Activated naive CD4-positive, alpha-beta T cell treated with anti-CD3 and anti-CD28 coated beads, Interleukin-2, amount 50 U/mL, for 24 hours (primary cell): ENCODE data around the gene DNAAF3.
A peak's percentile ranks its signal among the peaks of the same experiment; 100 is the strongest.

Experiments
- H3K27ac Mint-ChIP-seq: one replicate; pipeline ENCODE4 v1.8.0; 2021; ENCODE audit warnings: mild to moderate bottlenecking, mixed read lengths
- H3K27me3 Mint-ChIP-seq: one replicate; pipeline ENCODE4 v1.8.0; 2021; ENCODE audit warnings: mixed read lengths
- H3K36me3 Mint-ChIP-seq: one replicate; pipeline ENCODE4 v1.8.0; 2021; ENCODE audit warnings: mixed read lengths
- H3K4me1 Mint-ChIP-seq: one replicate; pipeline ENCODE4 v1.8.0; 2021; ENCODE audit warnings: mixed read lengths
- H3K4me3 Mint-ChIP-seq: one replicate; pipeline ENCODE4 v1.8.0; 2021; ENCODE audit warnings: mild to moderate bottlenecking, mixed read lengths
- H3K9me3 Mint-ChIP-seq: one replicate; pipeline ENCODE4 v1.8.0; 2021; ENCODE audit warnings: mixed read lengths

Gene DNAAF3

DNA sequence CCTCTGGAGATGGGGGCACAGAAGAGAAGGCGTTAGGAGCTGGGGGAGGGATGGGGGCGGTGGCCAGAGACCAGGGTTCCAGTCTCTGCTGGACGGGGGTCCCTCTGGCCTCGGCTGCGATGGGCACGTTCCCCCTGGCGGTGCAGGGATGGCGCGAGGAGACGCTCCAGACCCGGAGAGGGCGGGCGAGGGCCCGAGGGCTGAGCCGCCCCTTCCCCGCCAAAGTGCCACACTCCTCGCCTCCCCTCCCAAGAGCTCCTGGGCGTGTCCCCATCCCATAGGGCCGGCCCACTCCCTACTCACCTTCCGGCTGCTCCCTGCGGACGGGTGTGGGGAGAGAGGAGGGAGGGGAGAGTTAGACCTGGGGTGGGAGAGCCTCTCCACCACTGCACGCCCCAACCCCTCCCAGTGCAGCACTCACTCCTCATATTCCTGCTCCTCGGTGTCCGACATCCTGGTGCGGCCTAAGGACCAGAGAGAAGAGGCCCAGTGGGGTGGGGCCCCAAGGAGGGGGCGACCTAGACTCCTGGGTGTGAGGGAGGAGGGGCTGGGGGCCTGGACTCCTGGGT lies 19.6 kb downstream of the DNAAF3 start:
- H3K9me3 Mint-ChIP-seq, result no peaks in the 10 kb centered on the region
- peaks cover 10% of the 10 kb centered on the region for H3K4me1 Mint-ChIP-seq
- no peaks in the 10 kb centered on the region for H3K36me3 Mint-ChIP-seq
- H3K4me3 Mint-ChIP-seq, result no peak overlapping the region
- peaks cover 42% of the 10 kb centered on the region for H3K27me3 Mint-ChIP-seq
- H3K27ac Mint-ChIP-seq, result no peak overlapping the region

DNA sequence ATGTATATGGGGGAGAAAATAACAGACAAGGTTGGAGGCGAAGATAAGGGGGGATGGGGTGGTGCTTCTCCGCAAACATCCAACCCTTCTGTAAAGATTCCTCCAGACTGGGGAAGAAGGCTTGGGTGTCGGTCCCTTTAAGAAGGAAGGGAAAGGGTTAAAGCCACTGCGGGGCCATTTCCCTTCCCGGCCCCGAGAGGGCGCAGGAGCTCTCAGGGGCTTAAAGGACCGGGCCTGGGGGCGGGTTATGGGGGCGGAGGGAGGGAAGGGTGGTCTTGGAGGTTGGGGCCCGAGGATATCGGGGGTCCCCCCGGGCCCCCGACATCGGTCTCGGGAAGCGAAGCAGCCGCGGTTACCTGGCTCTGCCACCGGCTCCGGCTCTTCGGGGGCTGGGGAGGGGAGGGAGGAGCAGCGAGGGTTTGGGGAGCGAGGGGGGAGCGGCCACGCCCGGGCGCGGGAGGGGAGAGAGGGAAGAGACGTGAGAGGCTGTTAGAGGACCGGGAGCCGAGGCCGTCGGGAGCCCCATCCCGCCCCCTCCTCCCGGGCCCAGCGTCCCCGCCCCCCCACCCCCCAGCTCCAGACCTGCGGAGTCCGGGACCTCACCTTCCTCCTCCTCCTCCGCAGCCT lies 20.2 kb downstream of the DNAAF3 start:
- Mint-ChIP-seq H3K27ac (no peak overlapping the region), H3K4me1 (peaks cover 5% of the 10 kb centered on the region), H3K9me3 (no peaks in the 10 kb centered on the region), H3K36me3 (no peaks in the 10 kb centered on the region), H3K4me3 (no peak overlapping the region), H3K27me3 (peaks cover 45% of the 10 kb centered on the region)

DNA sequence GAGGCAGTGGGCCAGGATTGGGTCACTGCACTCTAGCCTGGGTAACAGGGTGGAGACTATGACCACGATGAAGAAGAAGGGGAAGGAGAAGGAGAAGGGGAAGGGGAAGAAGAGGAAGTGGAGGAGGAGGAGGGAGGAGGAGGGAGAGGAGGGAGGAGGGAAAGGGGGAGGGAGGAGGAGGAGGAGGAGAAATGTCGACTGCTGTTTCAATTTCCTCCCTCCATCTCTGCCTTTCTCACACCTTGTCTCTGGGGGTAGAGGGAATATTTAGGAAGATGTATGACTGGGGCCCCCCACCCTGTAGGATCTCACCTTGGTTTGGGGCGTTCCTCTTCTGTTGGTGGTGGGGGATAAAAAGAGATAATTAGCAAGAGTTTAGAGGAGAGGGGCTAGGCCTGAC lies 21.2 kb downstream of the DNAAF3 start:
- H3K9me3 Mint-ChIP-seq, result no peaks in the 10 kb centered on the region
- H3K4me1 Mint-ChIP-seq, result peaks cover 8% of the 10 kb centered on the region
- peaks cover 48% of the 10 kb centered on the region for H3K27me3 Mint-ChIP-seq
- no peak overlapping the region for H3K4me3 Mint-ChIP-seq
- H3K27ac Mint-ChIP-seq, result no peak overlapping the region
- no peaks in the 10 kb centered on the region for H3K36me3 Mint-ChIP-seq

- H3K4me3 Mint-ChIP-seq, result no peak overlapping the region
- H3K9me3 Mint-ChIP-seq, result no peaks in the 10 kb centered on the region
- no peaks in the 10 kb centered on the region for H3K36me3 Mint-ChIP-seq
- peaks cover 8% of the 10 kb centered on the region for H3K4me1 Mint-ChIP-seq
- H3K27ac Mint-ChIP-seq, result no peak overlapping the region
- H3K27me3 Mint-ChIP-seq, result peaks cover 39% of the 10 kb centered on the region
Observed at GRCh38 chr19:55141696-55142095, 24.7 kb downstream of the DNAAF3 start.

DNA sequence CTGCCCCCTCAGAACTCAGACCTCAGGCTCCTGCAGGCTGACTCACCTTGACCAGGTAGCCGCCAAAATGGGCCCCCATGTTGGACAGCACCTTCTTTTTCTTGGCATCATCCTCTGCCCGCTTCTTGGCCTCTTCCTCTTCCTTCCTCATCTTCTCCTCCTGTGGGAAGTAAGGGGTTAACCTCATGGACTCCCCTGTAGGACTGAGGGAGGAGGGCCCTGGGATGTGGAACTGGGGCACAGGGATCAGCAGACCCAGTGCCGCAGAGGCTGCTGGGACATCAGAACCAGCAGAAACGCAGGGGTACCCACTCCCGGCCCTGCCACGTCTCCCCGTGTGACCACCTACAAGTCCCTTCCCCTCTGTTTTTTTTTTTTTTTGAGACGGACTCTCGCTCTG lies 28.5 kb downstream of the DNAAF3 start:
- H3K4me1 Mint-ChIP-seq, result peaks cover 3% of the 10 kb centered on the region
- H3K27ac Mint-ChIP-seq, result no peak overlapping the region
- no peak overlapping the region for H3K4me3 Mint-ChIP-seq
- H3K27me3 Mint-ChIP-seq, result peaks cover 20% of the 10 kb centered on the region
- H3K9me3 Mint-ChIP-seq, result no peaks in the 10 kb centered on the region
- no peaks in the 10 kb centered on the region for H3K36me3 Mint-ChIP-seq

GRCh38 chr19:55136399-55137102 lies 29.9 kb downstream of the DNAAF3 start:
- Mint-ChIP-seq H3K9me3 (no peaks in the 10 kb centered on the region), H3K4me1 (peaks cover 3% of the 10 kb centered on the region), H3K27me3 (peaks cover 19% of the 10 kb centered on the region), H3K27ac (no peak overlapping the region), H3K4me3 (no peak overlapping the region), H3K36me3 (no peaks in the 10 kb centered on the region)

GRCh38 chr19:55134736-55135135 lies 31.7 kb downstream of the DNAAF3 start:
- Mint-ChIP-seq H3K27ac (no peak overlapping the region), H3K27me3 (peaks cover 20% of the 10 kb centered on the region), H3K9me3 (no peaks in the 10 kb centered on the region), H3K4me3 (no peak overlapping the region), H3K36me3 (no peaks in the 10 kb centered on the region), H3K4me1 (no peaks in the 10 kb centered on the region)

GRCh38 chr19:55133639-55134444 lies 32.6 kb downstream of the DNAAF3 start:
- H3K4me3 Mint-ChIP-seq, result no peak overlapping the region
- no peaks in the 10 kb centered on the region for H3K36me3 Mint-ChIP-seq
- H3K27me3 Mint-ChIP-seq, result peaks cover 19% of the 10 kb centered on the region
- H3K27ac Mint-ChIP-seq, result no peak overlapping the region
- H3K4me1 Mint-ChIP-seq, result no peaks in the 10 kb centered on the region
- no peaks in the 10 kb centered on the region for H3K9me3 Mint-ChIP-seq

- H3K27me3 Mint-ChIP-seq, result peaks cover 17% of the 10 kb centered on the region
- no peaks in the 10 kb centered on the region for H3K9me3 Mint-ChIP-seq
- no peaks in the 10 kb centered on the region for H3K36me3 Mint-ChIP-seq
- H3K27ac Mint-ChIP-seq, result no peak overlapping the region
- H3K4me3 Mint-ChIP-seq, result no peak overlapping the region
- H3K4me1 Mint-ChIP-seq, result no peaks in the 10 kb centered on the region
Observed at GRCh38 chr19:55132453-55133129, 33.8 kb downstream of the DNAAF3 start.

- Mint-ChIP-seq H3K4me3 (no peak overlapping the region), H3K27ac (no peak overlapping the region), H3K27me3 (peaks cover 25% of the 10 kb centered on the region), H3K4me1 (no peaks in the 10 kb centered on the region), H3K36me3 (no peaks in the 10 kb centered on the region), H3K9me3 (no peaks in the 10 kb centered on the region)
Observed at GRCh38 chr19:55131421-55131820, 35.0 kb downstream of the DNAAF3 start.

DNA sequence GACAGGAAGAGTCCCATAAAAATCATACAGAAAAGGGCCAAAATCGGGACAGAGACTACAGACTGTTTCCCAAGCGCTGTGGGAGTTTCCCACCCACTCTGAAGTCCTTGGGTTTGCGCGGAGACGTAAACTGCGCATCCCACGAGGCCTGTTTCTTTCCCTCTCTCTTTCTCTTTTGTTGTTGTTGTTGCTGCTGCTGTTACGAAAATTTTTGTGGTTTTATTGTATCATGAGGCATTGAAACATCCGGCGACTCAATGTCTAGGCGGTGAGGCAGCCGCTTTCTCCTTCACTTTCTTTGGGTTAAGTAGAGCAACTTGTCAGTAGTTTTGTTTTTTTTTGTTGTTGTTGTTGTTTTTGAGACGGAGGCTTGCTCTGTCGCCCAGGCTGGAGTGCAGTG lies 47.4 kb downstream of the DNAAF3 start:
- Mint-ChIP-seq H3K9me3 (no peaks in the 10 kb centered on the region), H3K4me1 (peaks cover 25% of the 10 kb centered on the region), H3K27me3 (no peaks in the 10 kb centered on the region), H3K36me3 (peaks cover 2% of the 10 kb centered on the region), H3K4me3 (peak overlapping the region; percentile 100), H3K27ac (peak overlapping the region; percentile 74)

DNA sequence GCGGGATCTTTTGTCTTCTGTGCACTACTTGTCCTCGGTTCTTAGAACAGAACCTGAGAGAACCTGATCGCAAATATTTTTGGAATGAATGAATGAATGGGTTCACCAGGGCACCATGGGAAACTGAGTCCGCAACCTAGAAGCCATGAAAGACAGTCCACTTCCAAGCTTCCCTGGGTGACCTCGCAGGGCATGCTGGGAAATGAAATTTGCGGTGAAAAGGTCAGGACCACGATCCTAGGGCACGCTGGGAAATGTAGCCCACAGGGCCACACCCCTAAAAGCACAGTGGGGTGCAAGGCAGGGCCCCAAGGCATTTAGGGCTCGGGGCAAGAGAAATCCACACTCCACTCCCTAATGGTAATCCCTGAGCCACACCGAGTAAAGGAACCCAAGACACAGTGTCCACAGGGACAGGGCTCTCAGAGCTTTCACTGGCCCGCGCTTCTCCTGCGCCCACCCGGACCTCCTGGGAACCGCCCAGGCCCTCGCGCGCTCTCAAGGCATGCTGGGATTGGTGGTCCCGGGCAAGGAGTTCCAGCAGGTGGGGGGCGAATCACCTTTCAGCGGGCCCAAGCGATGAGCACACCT lies 47.9 kb downstream of the DNAAF3 start:
- peaks cover 2% of the 10 kb centered on the region for H3K36me3 Mint-ChIP-seq
- H3K27me3 Mint-ChIP-seq, result no peaks in the 10 kb centered on the region
- peak overlapping the region; percentile 100 for H3K4me3 Mint-ChIP-seq
- H3K27ac Mint-ChIP-seq, result peak overlapping the region; percentile 35
- peaks cover 25% of the 10 kb centered on the region for H3K4me1 Mint-ChIP-seq
- no peaks in the 10 kb centered on the region for H3K9me3 Mint-ChIP-seq

DNA sequence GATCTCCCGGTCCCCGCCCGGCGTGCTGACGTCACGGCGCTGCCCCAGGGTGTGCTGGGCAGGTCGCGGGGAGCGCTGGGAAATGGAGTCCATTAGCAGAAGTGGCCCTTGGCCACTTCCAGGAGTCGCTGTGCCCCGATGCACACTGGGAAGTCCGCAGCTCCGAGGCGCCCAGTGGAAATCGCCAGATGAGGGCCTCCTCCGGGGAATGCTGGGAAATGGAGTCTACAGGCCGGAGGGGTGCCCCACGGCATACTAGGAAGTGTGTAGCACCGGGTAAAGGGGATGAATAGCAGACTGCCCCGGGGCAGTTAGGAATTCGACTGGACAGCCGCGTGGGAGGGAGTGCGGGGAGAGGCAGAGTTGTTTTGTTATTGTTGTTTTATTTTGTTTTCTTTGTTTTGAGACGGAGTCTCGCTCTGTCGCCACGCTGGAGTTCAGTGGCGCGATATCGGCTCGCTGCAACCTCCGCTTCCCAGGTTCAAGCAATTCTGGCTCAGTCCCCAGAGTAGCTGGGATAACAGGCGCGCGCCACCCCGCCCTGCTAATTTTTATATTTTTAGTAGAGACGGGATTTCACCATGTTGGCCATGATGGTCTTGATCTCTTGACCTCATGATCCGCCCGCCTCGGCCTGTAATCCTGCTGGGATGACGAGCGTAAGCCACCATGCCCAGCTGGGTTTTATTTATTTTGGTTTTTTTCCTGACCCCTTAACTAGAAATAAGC lies 48.6 kb downstream of the DNAAF3 start:
- H3K4me3 Mint-ChIP-seq, result peak overlapping the region; percentile 100
- H3K9me3 Mint-ChIP-seq, result no peaks in the 10 kb centered on the region
- peaks cover 25% of the 10 kb centered on the region for H3K4me1 Mint-ChIP-seq
- H3K27ac Mint-ChIP-seq, result peak overlapping the region; percentile 96
- H3K36me3 Mint-ChIP-seq, result peaks cover 2% of the 10 kb centered on the region
- no peaks in the 10 kb centered on the region for H3K27me3 Mint-ChIP-seq

DNA sequence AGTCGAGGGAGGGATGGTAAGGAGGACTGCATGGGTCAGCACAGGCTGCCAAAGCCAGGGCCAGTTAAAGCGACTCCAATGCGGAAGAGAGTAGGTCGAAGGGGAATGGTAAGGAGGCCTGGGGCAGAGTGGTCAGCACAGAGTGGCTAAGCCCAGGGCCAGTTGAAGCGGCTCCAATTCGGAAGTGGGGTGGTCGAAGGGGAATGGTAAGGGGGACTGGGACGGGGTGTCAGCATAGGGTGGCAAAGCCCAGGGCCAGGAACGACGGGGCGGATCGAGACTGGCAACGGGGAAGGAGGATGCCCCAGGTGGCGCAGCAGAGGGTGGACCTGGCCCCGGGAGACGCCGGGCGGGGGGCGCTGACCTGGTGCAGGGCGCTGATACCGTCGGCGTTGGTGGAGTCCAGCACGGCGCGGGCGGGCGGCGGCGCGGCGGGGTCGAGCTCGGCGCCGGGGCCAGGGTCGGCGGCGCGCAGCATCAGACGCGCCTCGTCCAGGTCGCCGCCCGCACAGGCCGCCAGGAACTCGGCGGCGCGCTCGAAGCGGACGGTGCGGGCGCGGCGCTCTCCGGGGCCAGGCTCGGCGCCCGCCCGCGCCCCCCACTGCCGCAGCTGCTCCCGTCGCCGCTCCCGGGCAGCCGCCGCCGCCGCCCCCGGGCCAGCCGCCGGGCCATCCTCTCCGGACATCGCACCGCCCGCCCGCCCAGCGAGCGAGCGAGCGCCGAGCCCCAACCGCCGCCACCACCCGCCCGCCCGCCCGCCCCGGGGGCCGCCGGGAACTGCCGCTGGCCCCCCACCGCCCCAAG lies 49.4 kb downstream of the DNAAF3 start, which contains the start of gene PPP1R12C:
Gene PPP1R12C, minus strand, starts transcription at position 779 of the 804 bp plus-strand sequence. Its CDS starts 94 bp downstream, at position 685.
- peaks cover 25% of the 10 kb centered on the region for H3K4me1 Mint-ChIP-seq
- H3K36me3 Mint-ChIP-seq, result peaks cover 2% of the 10 kb centered on the region
- H3K27me3 Mint-ChIP-seq, result no peaks in the 10 kb centered on the region
- no peaks in the 10 kb centered on the region for H3K9me3 Mint-ChIP-seq
- peak within 1 kb of the TSS; percentile 100 for H3K4me3 Mint-ChIP-seq
- peak within 1 kb of the TSS; percentile 96 for H3K27ac Mint-ChIP-seq
